ENCODE results near the gene GSAP. TPM values are rescaled to one million over a fixed set of nuclear protein-coding genes. Genes with fewer than 3 reads are reported as not detected.

Gene GSAP
- polyA plus RNA-seq, 3 donors from 2014 or later = 24.6 to 85.4 (median 55.5) TPM

- peak overlapping the region; percentile 92 to 99 (median 96) for H3K27ac Mint-ChIP-seq
- H3K4me3 Mint-ChIP-seq = peak overlapping the region; percentile 86 to 95 (median 92)
- H3K4me1 Mint-ChIP-seq = peaks cover 80 to 88% of the 10 kb centered on the region in 2 donors
- no peaks in the 10 kb centered on the region for H3K9me3 Mint-ChIP-seq
- DNase-seq = peak in 1 of 3 donors; percentile 15
- peaks cover 0 to 8% (median 0%) of the 10 kb centered on the region in 3 donors for H3K36me3 Mint-ChIP-seq
- H3K27me3 Mint-ChIP-seq (ENCODE audit: low read depth in 3 of 3) = peaks cover 3 to 14% (median 10%) of the 10 kb centered on the region in 3 donors
These were observed 3.0 kb downstream of the GSAP start for GRCh38 chr7:77413128-77413527.

GRCh38 chr7:77409739-77410547 lies 6.2 kb downstream of the GSAP start:
- H3K36me3 Mint-ChIP-seq = peaks cover 3 to 11% (median 5%) of the 10 kb centered on the region in 3 donors
- DNase-seq = no peak
- peak overlapping the region; percentile 92 to 99 (median 96) for H3K27ac Mint-ChIP-seq
- H3K27me3 Mint-ChIP-seq (ENCODE audit: low read depth in 3 of 3) = peaks cover 2 to 6% (median 3%) of the 10 kb centered on the region in 3 donors
- H3K4me1 Mint-ChIP-seq = peaks cover 81 to 95% of the 10 kb centered on the region in 2 donors
- H3K9me3 Mint-ChIP-seq = no peaks in the 10 kb centered on the region
- H3K4me3 Mint-ChIP-seq = peak overlapping the region; percentile 50 to 95 (median 92)

GRCh38 chr7:77409005-77409738 lies 7.0 kb downstream of the GSAP start:
- no peak for DNase-seq
- Mint-ChIP-seq H3K36me3 (peaks cover 3 to 17% (median 5%) of the 10 kb centered on the region in 3 donors), H3K9me3 (no peaks in the 10 kb centered on the region), H3K4me1 (peaks cover 77 to 94% of the 10 kb centered on the region in 2 donors), H3K27me3 (ENCODE audit: low read depth in 3 of 3) (no peaks in the 10 kb centered on the region), H3K27ac (peak overlapping the region; percentile 71 to 98 (median 84)), H3K4me3 (peak overlapping the region; percentile 15 to 92 (median 62))

GRCh38 chr7:77407906-77408305 lies 8.2 kb downstream of the GSAP start:
- peaks cover 72 to 94% of the 10 kb centered on the region in 2 donors for H3K4me1 Mint-ChIP-seq

GRCh38 chr7:77406421-77406820 lies 9.7 kb downstream of the GSAP start:
- Mint-ChIP-seq H3K4me1 (peaks cover 65 to 89% of the 10 kb centered on the region in 2 donors), H3K27ac (peak overlapping the region in 2 of 6 donors; percentile 68 to 94), H3K27me3 (ENCODE audit: low read depth in 3 of 3) (peaks cover 0 to 2% (median 2%) of the 10 kb centered on the region in 3 donors), H3K36me3 (peaks cover 15 to 36% (median 23%) of the 10 kb centered on the region in 3 donors), H3K9me3 (no peaks in the 10 kb centered on the region), H3K4me3 (no peak overlapping the region)
- no peak for DNase-seq

More at GRCh38 chr7:77407906-77408305, 8.2 kb downstream of the GSAP start:
- Mint-ChIP-seq H3K4me3 (peak overlapping the region in 2 of 5 donors; percentile 20 to 35), H3K27me3 (ENCODE audit: low read depth in 3 of 3) (peaks cover 0 to 2% (median 0%) of the 10 kb centered on the region in 3 donors), H3K27ac (peak overlapping the region; percentile 11 to 94 (median 72)), H3K9me3 (no peaks in the 10 kb centered on the region), H3K36me3 (peaks cover 12 to 29% (median 15%) of the 10 kb centered on the region in 3 donors)
- DNase-seq = no peak

- H3K27me3 Mint-ChIP-seq (ENCODE audit: low read depth in 3 of 3) = peaks cover 0 to 2% (median 2%) of the 10 kb centered on the region in 3 donors
- H3K4me3 Mint-ChIP-seq = no peak overlapping the region
- no peaks in the 10 kb centered on the region for H3K9me3 Mint-ChIP-seq
- H3K36me3 Mint-ChIP-seq = peaks cover 20 to 50% (median 37%) of the 10 kb centered on the region in 3 donors
- peak overlapping the region; percentile 13 to 76 (median 58) for H3K27ac Mint-ChIP-seq
- DNase-seq = no peak
- peaks cover 64 to 89% of the 10 kb centered on the region in 2 donors for H3K4me1 Mint-ChIP-seq
These were observed 11.5 kb downstream of the GSAP start for GRCh38 chr7:77404641-77405040.

GRCh38 chr7:77403957-77404356 lies 12.2 kb downstream of the GSAP start:
- Mint-ChIP-seq H3K4me3 (no peak overlapping the region), H3K27me3 (ENCODE audit: low read depth in 3 of 3) (peaks cover 0 to 4% (median 2%) of the 10 kb centered on the region in 3 donors), H3K9me3 (no peaks in the 10 kb centered on the region), H3K4me1 (peaks cover 64 to 89% of the 10 kb centered on the region in 2 donors), H3K36me3 (peaks cover 25 to 55% (median 43%) of the 10 kb centered on the region in 3 donors), H3K27ac (peak overlapping the region in 5 of 6 donors; percentile 22 to 76 (median 73))
- no peak for DNase-seq

- DNase-seq = no peak
- Mint-ChIP-seq H3K36me3 (peaks cover 26 to 54% (median 45%) of the 10 kb centered on the region in 3 donors), H3K4me3 (no peak overlapping the region), H3K27me3 (ENCODE audit: low read depth in 3 of 3) (peaks cover 0 to 4% (median 2%) of the 10 kb centered on the region in 3 donors), H3K4me1 (peaks cover 55 to 81% of the 10 kb centered on the region in 2 donors), H3K27ac (peak overlapping the region in 4 of 6 donors; percentile 5 to 76 (median 19)), H3K9me3 (no peaks in the 10 kb centered on the region)
These were observed 13.3 kb downstream of the GSAP start for GRCh38 chr7:77402818-77403217.

- no peak for DNase-seq
- H3K4me1 Mint-ChIP-seq = peaks cover 44 to 67% of the 10 kb centered on the region in 2 donors
- peak overlapping the region in 2 of 5 donors; percentile 2 to 17 for H3K4me3 Mint-ChIP-seq
- H3K36me3 Mint-ChIP-seq = peaks cover 36 to 68% (median 55%) of the 10 kb centered on the region in 3 donors
- peak overlapping the region in 4 of 6 donors; percentile 54 to 83 (median 60) for H3K27ac Mint-ChIP-seq
- H3K27me3 Mint-ChIP-seq (ENCODE audit: low read depth in 3 of 3) = peaks cover 0 to 4% (median 2%) of the 10 kb centered on the region in 3 donors
- no peaks in the 10 kb centered on the region for H3K9me3 Mint-ChIP-seq
These were observed 15.1 kb downstream of the GSAP start for GRCh38 chr7:77401002-77401401.

- Mint-ChIP-seq H3K27ac (peak overlapping the region in 4 of 6 donors; percentile 18 to 75 (median 38)), H3K36me3 (peaks cover 44 to 77% (median 62%) of the 10 kb centered on the region in 3 donors), H3K4me1 (peaks cover 46 to 73% of the 10 kb centered on the region in 2 donors), H3K9me3 (no peaks in the 10 kb centered on the region), H3K27me3 (ENCODE audit: low read depth in 3 of 3) (peaks cover 0 to 4% (median 2%) of the 10 kb centered on the region in 3 donors), H3K4me3 (no peak overlapping the region)
- DNase-seq = no peak
These were observed 16.3 kb downstream of the GSAP start for GRCh38 chr7:77399816-77400215.

GRCh38 chr7:77396894-77397547 lies 19.1 kb downstream of the GSAP start:
- H3K4me3 Mint-ChIP-seq = no peak overlapping the region
- H3K36me3 Mint-ChIP-seq = peaks cover 53 to 78% (median 68%) of the 10 kb centered on the region in 3 donors
- H3K27me3 Mint-ChIP-seq (ENCODE audit: low read depth in 3 of 3) = peaks cover 0 to 2% (median 1%) of the 10 kb centered on the region in 3 donors
- no peak for DNase-seq
- peak overlapping the region in 2 of 6 donors; percentile 28 to 64 for H3K27ac Mint-ChIP-seq
- H3K4me1 Mint-ChIP-seq = peaks cover 53 to 78% of the 10 kb centered on the region in 2 donors
- no peaks in the 10 kb centered on the region for H3K9me3 Mint-ChIP-seq

- H3K4me3 Mint-ChIP-seq = no peak overlapping the region
- H3K27me3 Mint-ChIP-seq (ENCODE audit: low read depth in 3 of 3) = peaks cover 0 to 2% (median 1%) of the 10 kb centered on the region in 3 donors
- peak overlapping the region; percentile 1 to 73 (median 56) for H3K27ac Mint-ChIP-seq
- no peaks in the 10 kb centered on the region for H3K9me3 Mint-ChIP-seq
- peaks cover 50 to 76% (median 63%) of the 10 kb centered on the region in 3 donors for H3K36me3 Mint-ChIP-seq
- no peak for DNase-seq
- peaks cover 53 to 73% of the 10 kb centered on the region in 2 donors for H3K4me1 Mint-ChIP-seq
These were observed 20.5 kb downstream of the GSAP start for GRCh38 chr7:77395626-77396025.

- peaks cover 47 to 66% (median 49%) of the 10 kb centered on the region in 3 donors for H3K36me3 Mint-ChIP-seq
- no peaks in the 10 kb centered on the region for H3K9me3 Mint-ChIP-seq
- H3K27me3 Mint-ChIP-seq (ENCODE audit: low read depth in 3 of 3) = peaks cover 0 to 1% (median 0%) of the 10 kb centered on the region in 3 donors
- peak overlapping the region in 2 of 5 donors; percentile 1 to 53 for H3K4me3 Mint-ChIP-seq
- peak overlapping the region; percentile 54 to 85 (median 76) for H3K27ac Mint-ChIP-seq
- no peak for DNase-seq
- H3K4me1 Mint-ChIP-seq = peaks cover 38 to 58% of the 10 kb centered on the region in 2 donors
These were observed 22.2 kb downstream of the GSAP start for GRCh38 chr7:77393954-77394353.
